Measurements from ENCODE around the gene ANGPTL2. TPM values are rescaled to one million over a fixed set of nuclear protein-coding genes. Genes with fewer than 3 reads are reported as not detected.

ANGPTL2 gene
- total RNA-seq, 1 donor from 2014 or later = 34.8 TPM

DNA sequence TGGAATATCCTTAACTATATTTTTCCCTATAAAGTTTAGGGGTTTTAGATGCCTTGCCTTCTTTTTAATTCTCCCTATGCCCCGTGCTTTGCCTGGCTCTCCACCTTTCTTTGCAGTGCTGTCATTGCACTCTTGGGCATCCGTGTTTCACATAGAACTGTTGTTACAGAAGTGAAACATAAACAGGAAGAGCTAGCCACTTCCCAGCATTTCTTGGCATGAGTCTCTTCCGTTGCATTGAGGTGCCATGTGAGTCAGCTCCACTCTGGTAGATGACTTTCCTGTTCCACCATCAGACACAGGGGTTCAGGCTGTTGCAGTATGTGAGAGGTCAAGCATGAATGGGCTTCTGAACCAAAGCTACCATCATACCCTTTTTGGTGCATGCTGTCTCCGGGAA lies 73.4 kb downstream of the ANGPTL2 start:
- Mint-ChIP-seq H3K36me3 (ENCODE audit: unreplicated experiment) (no peaks in the 10 kb centered on the region), H3K4me3 (ENCODE audit: unreplicated experiment) (no peak overlapping the region), H3K4me1 (ENCODE audit: unreplicated experiment) (peaks cover 13% of the 10 kb centered on the region), H3K27ac (ENCODE audit: unreplicated experiment) (peak overlapping the region; percentile 3), H3K27me3 (ENCODE audit: unreplicated experiment) (no peaks in the 10 kb centered on the region), H3K9me3 (ENCODE audit: unreplicated experiment) (no peaks in the 10 kb centered on the region)
- DNase-seq (ENCODE audit: extremely low spot score, unreplicated experiment) = peak; percentile 19
- TF ChIP-seq, protein P1, sequence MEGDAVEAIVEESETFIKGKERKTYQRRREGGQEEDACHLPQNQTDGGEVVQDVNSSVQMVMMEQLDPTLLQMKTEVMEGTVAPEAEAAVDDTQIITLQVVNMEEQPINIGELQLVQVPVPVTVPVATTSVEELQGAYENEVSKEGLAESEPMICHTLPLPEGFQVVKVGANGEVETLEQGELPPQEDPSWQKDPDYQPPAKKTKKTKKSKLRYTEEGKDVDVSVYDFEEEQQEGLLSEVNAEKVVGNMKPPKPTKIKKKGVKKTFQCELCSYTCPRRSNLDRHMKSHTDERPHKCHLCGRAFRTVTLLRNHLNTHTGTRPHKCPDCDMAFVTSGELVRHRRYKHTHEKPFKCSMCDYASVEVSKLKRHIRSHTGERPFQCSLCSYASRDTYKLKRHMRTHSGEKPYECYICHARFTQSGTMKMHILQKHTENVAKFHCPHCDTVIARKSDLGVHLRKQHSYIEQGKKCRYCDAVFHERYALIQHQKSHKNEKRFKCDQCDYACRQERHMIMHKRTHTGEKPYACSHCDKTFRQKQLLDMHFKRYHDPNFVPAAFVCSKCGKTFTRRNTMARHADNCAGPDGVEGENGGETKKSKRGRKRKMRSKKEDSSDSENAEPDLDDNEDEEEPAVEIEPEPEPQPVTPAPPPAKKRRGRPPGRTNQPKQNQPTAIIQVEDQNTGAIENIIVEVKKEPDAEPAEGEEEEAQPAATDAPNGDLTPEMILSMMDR (IDR thresholded peaks at IDR 0.05) = peak; percentile 42

DNA sequence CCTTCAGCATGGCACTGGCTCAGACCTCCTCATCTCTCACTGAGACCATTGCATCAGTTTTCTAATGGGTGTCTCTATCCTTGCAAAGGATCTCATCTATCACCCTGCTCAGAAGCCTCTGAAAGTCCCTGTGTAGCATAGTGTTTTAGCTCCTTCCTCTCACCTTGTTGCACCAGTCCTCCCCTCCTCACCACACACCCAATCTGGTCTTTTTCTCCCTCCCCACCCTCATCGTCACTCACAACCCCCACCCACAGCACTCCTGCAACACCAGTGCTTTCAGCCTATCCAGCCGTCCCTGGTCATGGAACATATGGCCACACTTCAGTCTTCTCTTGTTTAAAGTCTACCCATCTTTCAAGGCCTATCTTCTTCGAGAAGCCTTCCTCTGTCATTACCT lies 74.5 kb downstream of the ANGPTL2 start:
- Mint-ChIP-seq H3K27ac (ENCODE audit: unreplicated experiment) (peak overlapping the region; percentile 29), H3K36me3 (ENCODE audit: unreplicated experiment) (no peaks in the 10 kb centered on the region), H3K4me1 (ENCODE audit: unreplicated experiment) (peaks cover 13% of the 10 kb centered on the region), H3K4me3 (ENCODE audit: unreplicated experiment) (no peak overlapping the region), H3K27me3 (ENCODE audit: unreplicated experiment) (no peaks in the 10 kb centered on the region), H3K9me3 (ENCODE audit: unreplicated experiment) (no peaks in the 10 kb centered on the region)
- DNase-seq (ENCODE audit: extremely low spot score, unreplicated experiment) = peak; percentile 27
- TF ChIP-seq, protein P1 (IDR thresholded peaks at IDR 0.05) = no peak

DNA sequence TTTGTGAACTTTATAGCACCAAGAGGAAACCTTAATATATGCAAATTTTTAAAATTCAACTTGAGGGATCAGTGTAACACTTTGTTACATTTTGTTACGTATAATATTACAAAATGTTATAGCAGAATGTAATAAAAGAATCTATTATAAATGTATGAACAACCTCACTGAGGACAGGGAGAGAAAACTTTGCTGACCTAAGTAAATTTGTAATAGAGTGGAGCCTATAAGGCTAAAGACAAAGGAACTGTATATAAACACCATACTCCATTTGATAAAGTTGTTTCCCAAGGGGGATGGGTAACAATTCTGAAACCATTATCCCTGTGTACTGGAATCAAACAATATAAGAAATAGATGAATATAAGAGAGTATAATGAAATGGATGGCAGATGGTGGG lies 77.3 kb downstream of the ANGPTL2 start:
- TF ChIP-seq, protein P1 (IDR thresholded peaks at IDR 0.05) = no peak
- peaks cover 13% of the 10 kb centered on the region for H3K4me1 Mint-ChIP-seq (ENCODE audit: unreplicated experiment)
- H3K27ac Mint-ChIP-seq (ENCODE audit: unreplicated experiment) = no peak overlapping the region
- H3K4me3 Mint-ChIP-seq (ENCODE audit: unreplicated experiment) = no peak overlapping the region
- no peak for DNase-seq (ENCODE audit: extremely low spot score, unreplicated experiment)
- no peaks in the 10 kb centered on the region for H3K27me3 Mint-ChIP-seq (ENCODE audit: unreplicated experiment)
- no peaks in the 10 kb centered on the region for H3K9me3 Mint-ChIP-seq (ENCODE audit: unreplicated experiment)
- H3K36me3 Mint-ChIP-seq (ENCODE audit: unreplicated experiment) = no peaks in the 10 kb centered on the region

DNA sequence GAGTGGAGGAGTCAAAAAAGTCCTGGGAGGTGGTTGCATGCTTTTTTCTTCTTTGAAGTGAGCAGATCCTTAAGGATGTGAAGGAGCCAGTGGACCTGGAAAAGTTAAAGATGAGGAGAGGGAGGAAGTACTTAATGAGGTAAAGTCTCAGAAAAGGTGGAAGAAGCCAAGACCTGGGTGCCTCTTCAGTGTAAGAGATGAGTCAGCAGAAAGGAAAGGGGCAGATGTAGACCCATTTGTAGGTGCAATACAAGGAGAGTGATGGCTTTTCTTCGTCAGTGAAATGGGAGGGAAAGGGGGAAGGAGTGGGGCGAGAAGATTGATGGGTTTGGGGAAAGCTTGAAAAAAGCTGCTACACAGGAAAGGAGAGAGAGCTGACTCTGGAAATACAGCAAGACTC lies 82.9 kb downstream of the ANGPTL2 start:
- Mint-ChIP-seq H3K9me3 (ENCODE audit: unreplicated experiment) (no peaks in the 10 kb centered on the region), H3K4me3 (ENCODE audit: unreplicated experiment) (no peak overlapping the region), H3K4me1 (ENCODE audit: unreplicated experiment) (peaks cover 13% of the 10 kb centered on the region), H3K27ac (ENCODE audit: unreplicated experiment) (no peak overlapping the region), H3K36me3 (ENCODE audit: unreplicated experiment) (no peaks in the 10 kb centered on the region), H3K27me3 (ENCODE audit: unreplicated experiment) (no peaks in the 10 kb centered on the region)
- no peak for DNase-seq (ENCODE audit: extremely low spot score, unreplicated experiment)
- TF ChIP-seq, protein P1 (IDR thresholded peaks at IDR 0.05) = no peak

DNA sequence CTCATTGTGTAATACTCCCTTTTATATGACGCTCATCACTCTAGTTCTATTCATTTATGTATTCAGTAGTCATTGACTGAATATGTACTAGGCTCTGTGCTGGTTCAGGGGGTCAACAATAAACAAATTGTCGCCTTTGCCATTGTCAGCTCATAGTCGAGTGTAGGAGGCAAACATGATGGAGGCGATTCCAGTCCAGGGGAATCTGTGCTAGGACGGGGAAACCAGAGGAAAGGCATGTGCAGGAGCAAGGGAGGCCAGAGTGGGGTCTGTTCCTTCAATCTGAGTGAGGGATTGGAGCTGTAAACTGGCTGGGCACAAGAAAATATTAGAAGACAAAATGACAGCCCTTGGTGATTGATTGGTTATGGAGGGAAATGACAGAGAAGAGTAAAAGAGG lies 83.9 kb downstream of the ANGPTL2 start:
- Mint-ChIP-seq H3K36me3 (ENCODE audit: unreplicated experiment) (no peaks in the 10 kb centered on the region), H3K4me1 (ENCODE audit: unreplicated experiment) (peaks cover 13% of the 10 kb centered on the region), H3K27ac (ENCODE audit: unreplicated experiment) (no peak overlapping the region), H3K9me3 (ENCODE audit: unreplicated experiment) (no peaks in the 10 kb centered on the region), H3K27me3 (ENCODE audit: unreplicated experiment) (no peaks in the 10 kb centered on the region), H3K4me3 (ENCODE audit: unreplicated experiment) (no peak overlapping the region)
- TF ChIP-seq, protein P1 (IDR thresholded peaks at IDR 0.05) = no peak
- DNase-seq (ENCODE audit: extremely low spot score, unreplicated experiment) = no peak

Other genes with a start within 250 kb of the ANGPTL2 start
- 8.7 and 9.9 TPM in 2 replicates for gene RALGPS1, start 207.9 kb downstream of the ANGPTL2 start, total RNA-seq
- 5.3 and 6.0 TPM in 2 replicates for gene GARNL3, start 142.1 kb upstream of the ANGPTL2 start, total RNA-seq